A673 (cell line): ENCODE results near the gene C1orf50. TPM values are rescaled to one million over a fixed set of nuclear protein-coding genes. Genes with fewer than 3 reads are reported as not detected.

Experiments
- BruUV-seq: library from RNA; stranded (reverse); fragments of 400-500 nt; replicated peaks from 2 replicates; lab custom pipeline; 2021; lab: Mats Ljungman, UMichigan
- CTCF ChIA-PET: fragments of 300-600 bp; sonication (Branson Sonifier 250); formaldehyde crosslinking; loops from one replicate; lab custom pipeline; 2022; ENCODE audit warnings: antibody characterized with exemption; lab: Charles Lee
- POLR2A ChIA-PET: fragments of 300-600 bp; sonication (Branson Sonifier 250); formaldehyde crosslinking; loops from one replicate; lab custom pipeline; 2022; ENCODE audit warnings: antibody characterized with exemption; ENCODE audit not compliant: low non-redundant PET; lab: Charles Lee
- DNase-seq: peaks from one replicate; pipeline ENCODE4 v3.0.0-alpha.2; 2015; ENCODE audit warnings: low spot score
- H3K27ac ChIP-seq: fragments of 200-600 bp; sonication (generic); 2 replicates; pipeline ENCODE4 v1.5.1; 2016; ENCODE audit warnings: mixed run types, low read depth, mild to moderate bottlenecking, mixed read lengths, antibody characterized with exemption, low read length; ENCODE audit not compliant: poor library complexity, severe bottlenecking
- H3K27me3 ChIP-seq: fragments of 200-600 bp; sonication (generic); replicated peaks from 2 replicates; pipeline ENCODE4 v1.6.1; 2017; ENCODE audit warnings: mixed run types, low read depth, mild to moderate bottlenecking, mixed read lengths, antibody characterized with exemption, low read length; ENCODE audit not compliant: insufficient read depth, poor library complexity
- H3K36me3 ChIP-seq: fragments of 200-600 bp; sonication (generic); 2 replicates; pipeline ENCODE4 v1.6.1; 2016; ENCODE audit warnings: mixed run types, mild to moderate bottlenecking, mixed read lengths, antibody characterized with exemption, low read length; ENCODE audit not compliant: insufficient read depth, poor library complexity, severe bottlenecking
- H3K4me1 ChIP-seq: fragments of 200-600 bp; sonication (generic); 2 replicates; pipeline ENCODE4 v1.6.1; 2017; ENCODE audit warnings: mixed run types, mild to moderate bottlenecking, mixed read lengths, antibody characterized with exemption, low read length; ENCODE audit not compliant: insufficient read depth, poor library complexity, severe bottlenecking
- H3K4me3 ChIP-seq: fragments of 200-600 bp; sonication (generic); 2 replicates; pipeline ENCODE4 v1.5.1; 2016; ENCODE audit warnings: low read depth, mixed run types, mild to moderate bottlenecking, mixed read lengths, low read length; ENCODE audit not compliant: poor library complexity, severe bottlenecking
- H3K9me3 ChIP-seq: fragments of 200-600 bp; sonication (generic); 2 replicates; pipeline ENCODE4 v1.6.1; 2016; ENCODE audit warnings: mixed run types, low read depth, mild to moderate bottlenecking, mixed read lengths, antibody characterized with exemption, low read length; ENCODE audit not compliant: poor library complexity, severe bottlenecking
- CTCF ChIP-seq: fragments of 300-800, 200-600 bp; sonication (generic); conservative IDR thresholded peaks from 2 replicates; pipeline ENCODE4 v1.5.1; 2017; ENCODE audit warnings: low read depth, mild to moderate bottlenecking, antibody characterized with exemption, low read length, moderate library complexity, mixed read lengths
- EZH2 ChIP-seq: fragments of 200-600 bp; sonication (generic); IDR thresholded peaks from 2 replicates; pipeline ENCODE4 v1.6.1; 2017; ENCODE audit warnings: borderline replicate concordance, low read depth, mild to moderate bottlenecking, mixed read lengths, antibody characterized with exemption, low read length; ENCODE audit not compliant: poor library complexity, severe bottlenecking
- intact Hi-C: fragments of 100-400 bp; cut with micrococcal nuclease; formaldehyde crosslinking; loops from one replicate; pipeline ENCODE4 v1.10.0; 2022; ENCODE audit not compliant: unreplicated experiment
- total RNA-seq: library from RNA; stranded (reverse); gene quantifications from 2 replicates; pipeline ENCODE4 v1.2.3, GENCODE V29; 2021

Gene C1orf50
- total RNA-seq, 1 experiment from 2014 or later, result 13.1 TPM

DNA sequence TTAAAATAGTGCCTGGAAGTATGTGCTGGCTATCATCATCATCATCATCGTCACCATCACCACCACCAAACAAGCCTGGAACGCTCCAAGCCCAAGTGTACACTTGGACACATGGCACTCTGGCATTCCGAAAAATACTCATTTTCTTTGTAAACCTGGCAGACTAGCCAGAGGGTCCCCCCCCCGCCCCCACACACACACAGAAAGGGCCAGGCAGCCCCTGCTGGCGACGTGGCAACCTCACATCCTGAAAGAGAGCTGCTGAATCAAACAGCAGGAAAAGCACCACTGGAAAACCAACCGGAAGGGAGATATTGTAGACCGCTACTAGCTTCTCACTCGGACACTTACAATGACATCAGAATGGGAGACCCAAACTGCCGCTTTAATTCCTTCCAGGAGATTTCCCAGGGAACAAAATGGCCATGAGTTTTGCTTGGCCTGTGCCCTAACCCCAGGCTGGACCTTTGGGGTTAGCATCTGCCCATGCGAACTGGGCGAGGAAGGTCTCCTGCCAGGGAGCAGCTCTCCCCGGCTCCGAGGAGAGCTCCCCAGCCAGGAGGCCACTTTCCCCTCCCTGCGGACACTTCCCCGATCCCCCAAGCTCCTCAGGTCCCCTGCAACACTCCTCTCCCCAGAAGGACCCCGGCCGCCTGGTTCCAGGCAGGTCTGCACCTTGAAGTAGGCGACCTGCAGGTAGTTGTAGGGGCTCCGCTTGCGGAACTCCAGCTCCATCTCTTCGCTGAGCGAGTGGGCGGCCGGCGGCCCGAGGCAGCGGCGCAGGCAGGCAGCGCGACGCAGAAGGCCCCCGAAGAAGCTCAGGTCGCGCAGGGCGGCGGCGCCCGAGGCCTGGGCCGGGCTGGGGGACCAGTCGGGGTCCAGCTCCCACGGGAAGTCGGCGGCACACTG is 963 bp upstream of the C1orf50 start:
- DNase-seq, result peak; percentile 87
- Histone ChIP-seq H3K36me3 (peaks cover 11% of the 10 kb centered on the region), H3K4me3 (peak overlapping the region; percentile 83), H3K9me3 (no peaks in the 10 kb centered on the region), H3K4me1 (peaks cover 17% of the 10 kb centered on the region), H3K27ac (peak overlapping the region; percentile 89), H3K27me3 (no peaks in the 10 kb centered on the region)
- no TSS peak for BruUV-seq
- no peak for TF ChIP-seq EZH2
- TF ChIP-seq CTCF, result peak; percentile 69
- CTCF ChIA-PET, result interaction anchor here (0.6 to 2.2 kb wide), 14 partner anchors 14 to 327 kb away, joined by 3 to 13 read pairs (median 8); partner anchors contain the start of gene PPIH
- intact Hi-C loops, result no loop called here
- POLR2A ChIA-PET, result interaction anchor here (0.6 to 1.2 kb wide), 3 partner anchors 9 to 159 kb away, joined by 3 to 12 read pairs (median 4); no protein-coding TSS in a partner anchor

- Histone ChIP-seq H3K9me3 (no peaks in the 10 kb centered on the region), H3K4me3 (peak overlapping the region; percentile 83), H3K27me3 (no peaks in the 10 kb centered on the region), H3K4me1 (peaks cover 17% of the 10 kb centered on the region), H3K27ac (peak overlapping the region; percentile 89), H3K36me3 (peaks cover under 1% of the 10 kb centered on the region)
- intact Hi-C loops, result no loop called here
- POLR2A ChIA-PET, result no interaction called here
- CTCF ChIA-PET, result interaction anchor here (2.2 kb wide), 1 partner anchor 306 kb away, joined by 11 read pairs; no protein-coding TSS in a partner anchor
- no TSS peak for BruUV-seq
- TF ChIP-seq EZH2, result no peak
- TF ChIP-seq CTCF, result no peak
- DNase-seq, result no peak
Measured at GRCh38 chr1:42767510-42768000, 506 bp downstream of the C1orf50 start.

- BruUV-seq, result TSS peak; percentile 60
- no peaks in the 10 kb centered on the region for H3K27me3 ChIP-seq
- TF ChIP-seq CTCF, result no peak
- TF ChIP-seq EZH2, result no peak
- ChIA-PET POLR2A (no interaction called here), CTCF (no interaction called here)
- H3K9me3 ChIP-seq, result no peaks in the 10 kb centered on the region
- H3K4me3 ChIP-seq, result peak overlapping the region; percentile 83
- intact Hi-C loops, result no loop called here
- no peak for DNase-seq
- peaks cover 17% of the 10 kb centered on the region for H3K4me1 ChIP-seq
- H3K36me3 ChIP-seq, result peaks cover 3% of the 10 kb centered on the region
- H3K27ac ChIP-seq, result no peak overlapping the region
Measured at GRCh38 chr1:42768172-42768571, 1.1 kb downstream of the C1orf50 start.
